ENCODE data around the gene AGER. TPM values are rescaled to one million over a fixed set of nuclear protein-coding genes. Genes with fewer than 3 reads are reported as not detected.

Gene AGER
- total and polyA plus RNA-seq, 9 of the 15 experiments (the other 6 are each of a cell fraction or from before 2014, with no cell fraction given), result 1.2 to 11.5 (median 4.1) TPM

DNA sequence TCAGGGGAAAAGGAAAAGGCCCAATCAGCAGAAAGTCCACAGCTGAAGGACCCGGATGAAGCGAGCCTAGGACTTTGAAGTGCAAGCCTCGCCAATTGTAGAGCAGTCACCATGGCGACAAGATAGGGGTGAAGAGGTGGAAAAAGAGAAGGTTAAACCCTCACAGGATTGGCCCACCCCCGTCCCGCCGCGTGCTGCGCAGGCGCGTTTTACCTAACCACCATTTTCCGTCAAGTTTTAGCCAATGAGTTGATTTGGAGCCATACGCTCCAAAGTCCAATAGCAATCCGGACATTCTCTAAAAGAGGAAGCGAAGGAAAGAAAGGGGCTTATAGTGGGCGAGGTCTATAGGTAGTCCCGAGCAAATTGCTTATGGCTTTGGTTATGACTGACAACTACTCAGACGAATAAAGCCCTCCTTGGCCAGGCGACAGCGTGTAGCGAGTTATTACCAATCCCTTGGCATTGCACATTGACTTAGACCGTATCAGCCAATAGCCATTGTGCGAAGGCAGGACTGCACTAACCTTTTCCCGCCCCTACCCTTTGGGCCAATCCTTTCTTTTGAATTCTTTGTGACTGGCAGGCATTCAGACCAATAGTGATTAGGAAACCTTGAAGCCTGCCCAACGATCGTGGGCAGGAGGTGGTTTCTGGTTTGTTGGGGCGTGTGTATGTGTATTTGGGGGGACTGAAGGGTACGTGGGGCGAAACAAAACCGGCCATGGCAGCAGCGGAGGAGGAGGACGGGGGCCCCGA, 6.1 kb downstream of the AGER start, which contains the start of gene RNF5 (continued):
- TF ChIP-seq SOX6 (IDR thresholded peaks at IDR 0.05) (0 out of 2 replicates have a peak, but pooled peaks have one; percentile 4), RBM25 (IDR thresholded peaks at IDR 0.05; ENCODE audit: low read depth, low read length, severe bottlenecking) (peak; percentile 99), POLR2H (tag; IDR thresholded peaks at IDR 0.05; ENCODE audit: low read depth) (peak; percentile 67), ERF (CRISPR knock-in tag; IDR thresholded peaks at IDR 0.05) (no peak), ZNF134 (CRISPR knock-in tag; conservative IDR thresholded peaks at IDR 0.05) (peak; percentile 39; the same call in 1 of the 2 replicates), SMARCB1 (IDR thresholded peaks at IDR 0.05; ENCODE audit: insufficient read length, low read depth) (no peak), SP2 (IDR thresholded peaks at IDR 0.05; ENCODE audit: extremely low read depth, low read depth, low read length, poor library complexity, severe bottlenecking) (peak; percentile 94), LEF1 (IDR thresholded peaks at IDR 0.05) (peak; percentile 54), EP400 (IDR thresholded peaks at IDR 0.05) (peak; percentile 81; the same call in 1 of the 2 replicates), MEIS2 (IDR thresholded peaks at IDR 0.05; ENCODE audit: partially characterized antibody) (peak; percentile 73)
- TF ChIP-seq, protein P1, sequence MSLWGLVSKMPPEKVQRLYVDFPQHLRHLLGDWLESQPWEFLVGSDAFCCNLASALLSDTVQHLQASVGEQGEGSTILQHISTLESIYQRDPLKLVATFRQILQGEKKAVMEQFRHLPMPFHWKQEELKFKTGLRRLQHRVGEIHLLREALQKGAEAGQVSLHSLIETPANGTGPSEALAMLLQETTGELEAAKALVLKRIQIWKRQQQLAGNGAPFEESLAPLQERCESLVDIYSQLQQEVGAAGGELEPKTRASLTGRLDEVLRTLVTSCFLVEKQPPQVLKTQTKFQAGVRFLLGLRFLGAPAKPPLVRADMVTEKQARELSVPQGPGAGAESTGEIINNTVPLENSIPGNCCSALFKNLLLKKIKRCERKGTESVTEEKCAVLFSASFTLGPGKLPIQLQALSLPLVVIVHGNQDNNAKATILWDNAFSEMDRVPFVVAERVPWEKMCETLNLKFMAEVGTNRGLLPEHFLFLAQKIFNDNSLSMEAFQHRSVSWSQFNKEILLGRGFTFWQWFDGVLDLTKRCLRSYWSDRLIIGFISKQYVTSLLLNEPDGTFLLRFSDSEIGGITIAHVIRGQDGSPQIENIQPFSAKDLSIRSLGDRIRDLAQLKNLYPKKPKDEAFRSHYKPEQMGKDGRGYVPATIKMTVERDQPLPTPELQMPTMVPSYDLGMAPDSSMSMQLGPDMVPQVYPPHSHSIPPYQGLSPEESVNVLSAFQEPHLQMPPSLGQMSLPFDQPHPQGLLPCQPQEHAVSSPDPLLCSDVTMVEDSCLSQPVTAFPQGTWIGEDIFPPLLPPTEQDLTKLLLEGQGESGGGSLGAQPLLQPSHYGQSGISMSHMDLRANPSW (CRISPR knock-in tag; IDR thresholded peaks at IDR 0.05), result no peak; the same call in 1 of the 2 replicates
- TF ChIP-seq, protein P2, sequence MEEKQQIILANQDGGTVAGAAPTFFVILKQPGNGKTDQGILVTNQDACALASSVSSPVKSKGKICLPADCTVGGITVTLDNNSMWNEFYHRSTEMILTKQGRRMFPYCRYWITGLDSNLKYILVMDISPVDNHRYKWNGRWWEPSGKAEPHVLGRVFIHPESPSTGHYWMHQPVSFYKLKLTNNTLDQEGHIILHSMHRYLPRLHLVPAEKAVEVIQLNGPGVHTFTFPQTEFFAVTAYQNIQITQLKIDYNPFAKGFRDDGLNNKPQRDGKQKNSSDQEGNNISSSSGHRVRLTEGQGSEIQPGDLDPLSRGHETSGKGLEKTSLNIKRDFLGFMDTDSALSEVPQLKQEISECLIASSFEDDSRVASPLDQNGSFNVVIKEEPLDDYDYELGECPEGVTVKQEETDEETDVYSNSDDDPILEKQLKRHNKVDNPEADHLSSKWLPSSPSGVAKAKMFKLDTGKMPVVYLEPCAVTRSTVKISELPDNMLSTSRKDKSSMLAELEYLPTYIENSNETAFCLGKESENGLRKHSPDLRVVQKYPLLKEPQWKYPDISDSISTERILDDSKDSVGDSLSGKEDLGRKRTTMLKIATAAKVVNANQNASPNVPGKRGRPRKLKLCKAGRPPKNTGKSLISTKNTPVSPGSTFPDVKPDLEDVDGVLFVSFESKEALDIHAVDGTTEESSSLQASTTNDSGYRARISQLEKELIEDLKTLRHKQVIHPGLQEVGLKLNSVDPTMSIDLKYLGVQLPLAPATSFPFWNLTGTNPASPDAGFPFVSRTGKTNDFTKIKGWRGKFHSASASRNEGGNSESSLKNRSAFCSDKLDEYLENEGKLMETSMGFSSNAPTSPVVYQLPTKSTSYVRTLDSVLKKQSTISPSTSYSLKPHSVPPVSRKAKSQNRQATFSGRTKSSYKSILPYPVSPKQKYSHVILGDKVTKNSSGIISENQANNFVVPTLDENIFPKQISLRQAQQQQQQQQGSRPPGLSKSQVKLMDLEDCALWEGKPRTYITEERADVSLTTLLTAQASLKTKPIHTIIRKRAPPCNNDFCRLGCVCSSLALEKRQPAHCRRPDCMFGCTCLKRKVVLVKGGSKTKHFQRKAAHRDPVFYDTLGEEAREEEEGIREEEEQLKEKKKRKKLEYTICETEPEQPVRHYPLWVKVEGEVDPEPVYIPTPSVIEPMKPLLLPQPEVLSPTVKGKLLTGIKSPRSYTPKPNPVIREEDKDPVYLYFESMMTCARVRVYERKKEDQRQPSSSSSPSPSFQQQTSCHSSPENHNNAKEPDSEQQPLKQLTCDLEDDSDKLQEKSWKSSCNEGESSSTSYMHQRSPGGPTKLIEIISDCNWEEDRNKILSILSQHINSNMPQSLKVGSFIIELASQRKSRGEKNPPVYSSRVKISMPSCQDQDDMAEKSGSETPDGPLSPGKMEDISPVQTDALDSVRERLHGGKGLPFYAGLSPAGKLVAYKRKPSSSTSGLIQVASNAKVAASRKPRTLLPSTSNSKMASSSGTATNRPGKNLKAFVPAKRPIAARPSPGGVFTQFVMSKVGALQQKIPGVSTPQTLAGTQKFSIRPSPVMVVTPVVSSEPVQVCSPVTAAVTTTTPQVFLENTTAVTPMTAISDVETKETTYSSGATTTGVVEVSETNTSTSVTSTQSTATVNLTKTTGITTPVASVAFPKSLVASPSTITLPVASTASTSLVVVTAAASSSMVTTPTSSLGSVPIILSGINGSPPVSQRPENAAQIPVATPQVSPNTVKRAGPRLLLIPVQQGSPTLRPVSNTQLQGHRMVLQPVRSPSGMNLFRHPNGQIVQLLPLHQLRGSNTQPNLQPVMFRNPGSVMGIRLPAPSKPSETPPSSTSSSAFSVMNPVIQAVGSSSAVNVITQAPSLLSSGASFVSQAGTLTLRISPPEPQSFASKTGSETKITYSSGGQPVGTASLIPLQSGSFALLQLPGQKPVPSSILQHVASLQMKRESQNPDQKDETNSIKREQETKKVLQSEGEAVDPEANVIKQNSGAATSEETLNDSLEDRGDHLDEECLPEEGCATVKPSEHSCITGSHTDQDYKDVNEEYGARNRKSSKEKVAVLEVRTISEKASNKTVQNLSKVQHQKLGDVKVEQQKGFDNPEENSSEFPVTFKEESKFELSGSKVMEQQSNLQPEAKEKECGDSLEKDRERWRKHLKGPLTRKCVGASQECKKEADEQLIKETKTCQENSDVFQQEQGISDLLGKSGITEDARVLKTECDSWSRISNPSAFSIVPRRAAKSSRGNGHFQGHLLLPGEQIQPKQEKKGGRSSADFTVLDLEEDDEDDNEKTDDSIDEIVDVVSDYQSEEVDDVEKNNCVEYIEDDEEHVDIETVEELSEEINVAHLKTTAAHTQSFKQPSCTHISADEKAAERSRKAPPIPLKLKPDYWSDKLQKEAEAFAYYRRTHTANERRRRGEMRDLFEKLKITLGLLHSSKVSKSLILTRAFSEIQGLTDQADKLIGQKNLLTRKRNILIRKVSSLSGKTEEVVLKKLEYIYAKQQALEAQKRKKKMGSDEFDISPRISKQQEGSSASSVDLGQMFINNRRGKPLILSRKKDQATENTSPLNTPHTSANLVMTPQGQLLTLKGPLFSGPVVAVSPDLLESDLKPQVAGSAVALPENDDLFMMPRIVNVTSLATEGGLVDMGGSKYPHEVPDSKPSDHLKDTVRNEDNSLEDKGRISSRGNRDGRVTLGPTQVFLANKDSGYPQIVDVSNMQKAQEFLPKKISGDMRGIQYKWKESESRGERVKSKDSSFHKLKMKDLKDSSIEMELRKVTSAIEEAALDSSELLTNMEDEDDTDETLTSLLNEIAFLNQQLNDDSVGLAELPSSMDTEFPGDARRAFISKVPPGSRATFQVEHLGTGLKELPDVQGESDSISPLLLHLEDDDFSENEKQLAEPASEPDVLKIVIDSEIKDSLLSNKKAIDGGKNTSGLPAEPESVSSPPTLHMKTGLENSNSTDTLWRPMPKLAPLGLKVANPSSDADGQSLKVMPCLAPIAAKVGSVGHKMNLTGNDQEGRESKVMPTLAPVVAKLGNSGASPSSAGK (IDR thresholded peaks at IDR 0.05), result peak; percentile 92; the same call in 1 of the 2 replicates
